IMR-90 (cell line): ENCODE data around the gene FBXL19. TPM values are rescaled to one million over a fixed set of nuclear protein-coding genes. Genes with fewer than 3 reads are reported as not detected.
A peak's percentile ranks its signal among the peaks of the same experiment; 100 is the strongest.

ENCODE experiments used
- ATAC-seq: fragments of 200-7000 bp; cut with Tn5 transposase; 2 replicates; pipeline ENCODE4 v1.9.1; 2020; ENCODE audit warnings: low read depth, mild to moderate bottlenecking, moderate library complexity
- BruUV-seq: library from RNA; stranded (reverse); fragments of 400-500 nt; replicated peaks from 2 replicates; lab custom pipeline; 2021; lab: Mats Ljungman, UMichigan
- CTCF ChIA-PET: fragments of 300-600 bp; formaldehyde crosslinking; extraction: SDS; loops from one replicate; lab custom pipeline; 2021; ENCODE audit warnings: antibody characterized with exemption; lab: Yijun Ruan, JAX
- POLR2A ChIA-PET: fragments of 300-600 bp; sonication (Branson Sonifier 250); formaldehyde crosslinking; loops from one replicate; lab custom pipeline; 2022; ENCODE audit warnings: antibody characterized with exemption; ENCODE audit not compliant: unreplicated experiment; lab: Charles Lee
- DNase-seq: peaks from one replicate; pipeline ENCODE4 v3.0.0; 2013
- H2AFZ ChIP-seq: replicated peaks from 2 replicates; pipeline ENCODE3; 2013; ENCODE audit warnings: low read length, mild to moderate bottlenecking; ENCODE audit not compliant: poor library complexity
- H2AK5ac ChIP-seq: 2 replicates; pipeline ENCODE4 v1.6.1; 2013; ENCODE audit warnings: low read depth, low read length, inconsistent platforms
- H2AK9ac ChIP-seq: replicated peaks from 2 replicates; pipeline ENCODE3; 2013; ENCODE audit warnings: mild to moderate bottlenecking, low read depth, low read length, moderate library complexity; ENCODE audit not compliant: poor library complexity
- H2BK120ac ChIP-seq: 2 replicates; pipeline ENCODE4 v1.6.1; 2013; ENCODE audit warnings: low read depth, low read length, inconsistent platforms
- H2BK15ac ChIP-seq: 3 replicates; pipeline ENCODE4 v1.6.1; 2013; ENCODE audit warnings: low read depth, low read length, inconsistent platforms
- H2BK20ac ChIP-seq: 2 replicates; pipeline ENCODE4 v1.6.1; 2013; ENCODE audit warnings: low read depth, mild to moderate bottlenecking, inconsistent platforms, low read length, moderate library complexity
- H2BK5ac ChIP-seq: 2 replicates; pipeline ENCODE4 v1.6.1; 2013; ENCODE audit warnings: mild to moderate bottlenecking, low read depth, low read length, inconsistent platforms; ENCODE audit not compliant: poor library complexity, severe bottlenecking
- H3K14ac ChIP-seq: replicated peaks from 2 replicates; pipeline ENCODE4 v1.6.1; 2013; ENCODE audit warnings: low read depth, low read length, inconsistent platforms
- H3K18ac ChIP-seq: 2 replicates; pipeline ENCODE4 v1.6.1; 2013; ENCODE audit warnings: low read depth, low read length, control low read depth
- H3K23ac ChIP-seq: 2 replicates; pipeline ENCODE4 v1.6.1; 2013; ENCODE audit warnings: low read depth, low read length, inconsistent platforms
- H3K27ac ChIP-seq: 2 replicates; pipeline ENCODE4 v1.5.1; 2013; ENCODE audit warnings: mild to moderate bottlenecking, control low read depth, low read length; ENCODE audit not compliant: insufficient read depth
- H3K27me3 ChIP-seq: 2 replicates; pipeline ENCODE4 v1.6.1; 2013; ENCODE audit warnings: low read length; ENCODE audit not compliant: control insufficient read depth, insufficient read depth
- H3K36me3 ChIP-seq: 2 replicates; pipeline ENCODE4 v1.6.1; 2013; ENCODE audit warnings: low read length, mixed read lengths; ENCODE audit not compliant: control insufficient read depth, insufficient read depth
- H3K4ac ChIP-seq: 2 replicates; pipeline ENCODE4 v1.6.1; 2013; ENCODE audit warnings: low read depth, low read length, inconsistent platforms
- H3K4me1 ChIP-seq: 2 replicates; pipeline ENCODE4 v1.6.1; 2013; ENCODE audit warnings: low read length, mixed read lengths; ENCODE audit not compliant: control insufficient read depth, insufficient read depth
- H3K4me2 ChIP-seq: 2 replicates; pipeline ENCODE4 v1.6.1; 2013; ENCODE audit warnings: low read depth, mild to moderate bottlenecking, control low read depth, low read length, moderate library complexity
- H3K4me3 ChIP-seq: 2 replicates; pipeline ENCODE4 v1.5.1; 2013; ENCODE audit warnings: low read depth, mild to moderate bottlenecking, control low read depth, low read length, moderate library complexity; ENCODE audit not compliant: insufficient read depth
- H3K56ac ChIP-seq: 2 replicates; pipeline ENCODE4 v1.6.1; 2013; ENCODE audit warnings: low read length, inconsistent platforms; ENCODE audit not compliant: insufficient read depth; ENCODE audit errors: extremely low read depth
- H3K79me1 ChIP-seq, 2 experiments: 2 replicates each; pipeline ENCODE4 v1.6.1; 2013; ENCODE audit warnings: low read length in 2 of 2, inconsistent platforms in 1 of 2, low read depth in 1 of 2
- H3K9ac ChIP-seq: 2 replicates; pipeline ENCODE4 v1.6.1; 2013; ENCODE audit warnings: low read depth, low read length, control low read depth
- H3K9me1 ChIP-seq: 2 replicates; pipeline ENCODE4 v1.6.1; 2013; ENCODE audit warnings: low read length, inconsistent platforms; ENCODE audit not compliant: insufficient read depth
- H3K9me3 ChIP-seq: 2 replicates; pipeline ENCODE4 v1.6.1; 2013; ENCODE audit warnings: low read length; ENCODE audit not compliant: control insufficient read depth, insufficient read depth
- H4K20me1 ChIP-seq: 2 replicates; pipeline ENCODE4 v1.6.1; 2013; ENCODE audit warnings: low read length, inconsistent platforms; ENCODE audit not compliant: insufficient read depth
- H4K5ac ChIP-seq: 2 replicates; pipeline ENCODE4 v1.6.1; 2013; ENCODE audit warnings: mild to moderate bottlenecking, low read depth, low read length, control low read depth
- H4K8ac ChIP-seq, 2 experiments: 2 replicates each; pipeline ENCODE4 v1.6.1; 2013; ENCODE audit warnings: low read depth in 2 of 2, low read length in 2 of 2, control low read depth in 1 of 2, inconsistent platforms in 1 of 2
- H4K91ac ChIP-seq: 2 replicates; pipeline ENCODE4 v1.6.1; 2013; ENCODE audit warnings: low read depth, low read length, inconsistent platforms; ENCODE audit not compliant: insufficient read depth
- BHLHE40 ChIP-seq: fragments of 150-350 bp; IDR thresholded peaks from 2 replicates; pipeline ENCODE4 v1.6.1; 2016; ENCODE audit warnings: mild to moderate bottlenecking, low read depth, low read length
- CEBPB ChIP-seq: IDR thresholded peaks from 2 replicates; pipeline ENCODE4 v1.6.1; 2012; ENCODE audit warnings: low read depth, low read length, improper control_type of control experiment
- MAFK ChIP-seq: IDR thresholded peaks from 2 replicates; pipeline ENCODE4 v1.6.1; 2012; ENCODE audit warnings: low read depth, low read length, improper control_type of control experiment
- MAZ ChIP-seq: IDR thresholded peaks from 2 replicates; pipeline ENCODE4 v1.6.1; 2012; ENCODE audit warnings: low read depth, mild to moderate bottlenecking, low read length, improper control_type of control experiment, moderate library complexity, borderline replicate concordance
- NFE2L2 ChIP-seq: fragments of 150-350 bp; IDR thresholded peaks from 2 replicates; pipeline ENCODE4 v1.6.1; 2016; ENCODE audit warnings: low read depth, mild to moderate bottlenecking, low read length
- POLR2A ChIP-seq: IDR thresholded peaks from 2 replicates; pipeline ENCODE4 v1.6.1; 2012; ENCODE audit warnings: mild to moderate bottlenecking, low read depth, low read length
- RAD21 ChIP-seq: IDR thresholded peaks from 2 replicates; pipeline ENCODE4 v1.6.1; 2012; ENCODE audit warnings: low read length, improper control_type of control experiment
- RCOR1 ChIP-seq: IDR thresholded peaks from 2 replicates; pipeline ENCODE4 v1.6.1; 2012; ENCODE audit warnings: mild to moderate bottlenecking, low read length, improper control_type of control experiment; ENCODE audit not compliant: insufficient replicate concordance
- RFX5 ChIP-seq: IDR thresholded peaks from 2 replicates; pipeline ENCODE4 v1.8.0; 2012; ENCODE audit warnings: low read depth, mild to moderate bottlenecking, low read length, moderate library complexity
- SMC3 ChIP-seq: fragments of 150-350 bp; IDR thresholded peaks from 2 replicates; pipeline ENCODE4 v1.6.1; 2016; ENCODE audit warnings: low read depth, mild to moderate bottlenecking, antibody characterized with exemption, low read length, moderate library complexity
- WGBS, 2 experiments: methylation state at CpG; one replicate each; pipeline versions ENCODE4 v1.1.5 to v1.1.7; 2013; ENCODE audit warnings: missing lambda C conversion rate in 2 of 2; ENCODE audit not compliant: insufficient read length in 1 of 2; ENCODE audit errors: extremely low coverage in 2 of 2; 5-methylcytosine and 5-hydroxymethylcytosine counted together
- dilution Hi-C: fragments of 300-500 bp; cut with HindIII; formaldehyde crosslinking; loops from one replicate; pipeline ENCODE4 v1.14.3; 2018; ENCODE audit warnings: low sequenced_read_pairs; ENCODE audit not compliant: unreplicated experiment
- in situ Hi-C: fragments of 300-500 bp; cut with MboI; formaldehyde crosslinking; loops from 3 replicates; pipeline ENCODE4 v1.14.3; 2019; ENCODE audit warnings: low sequenced_read_pairs, inconsistent platforms, mixed read lengths
- intact Hi-C: fragments of 100-400 bp; cut with micrococcal nuclease; formaldehyde crosslinking; loops from 2 replicates; pipeline ENCODE4 v1.10.0; 2022
- polyA plus RNA-seq, 3 experiments: library from polyadenylated mRNA; depleted of rRNA; stranded (reverse); fragments of >200 nt; gene quantifications; 2 replicates each; pipeline ENCODE4 v1.2.3, GENCODE V29; 2012; ENCODE audit warnings: low replicate concordance in 1 of 3
- total RNA-seq: library from RNA; depleted of rRNA; stranded (reverse); fragments of >200 nt; gene quantifications from 2 replicates; pipeline ENCODE4 v1.2.3, GENCODE V29; 2012
- TF ChIP-seq, protein P1 (sequence below): fragments of 150-350 bp; IDR thresholded peaks from 2 replicates; pipeline ENCODE4 v1.6.1; 2016; ENCODE audit warnings: low read depth, mild to moderate bottlenecking, low read length, moderate library complexity, borderline replicate concordance
- TF ChIP-seq, protein P2 (sequence below): fragments of 150-350 bp; IDR thresholded peaks from 2 replicates; pipeline ENCODE4 v1.6.1; 2017; ENCODE audit warnings: mild to moderate bottlenecking, antibody characterized with exemption, low read length, low read depth
- TF ChIP-seq, protein P3 (sequence below): conservative IDR thresholded peaks from 2 replicates; pipeline ENCODE4 v1.5.1; 2012; ENCODE audit warnings: mild to moderate bottlenecking, low read depth, low read length, improper control_type of control experiment

The FBXL19 gene
- total and polyA plus RNA-seq, 2 of the 4 experiments (the other 2 are of a cell fraction), result 5.0 to 13.8 TPM

DNA sequence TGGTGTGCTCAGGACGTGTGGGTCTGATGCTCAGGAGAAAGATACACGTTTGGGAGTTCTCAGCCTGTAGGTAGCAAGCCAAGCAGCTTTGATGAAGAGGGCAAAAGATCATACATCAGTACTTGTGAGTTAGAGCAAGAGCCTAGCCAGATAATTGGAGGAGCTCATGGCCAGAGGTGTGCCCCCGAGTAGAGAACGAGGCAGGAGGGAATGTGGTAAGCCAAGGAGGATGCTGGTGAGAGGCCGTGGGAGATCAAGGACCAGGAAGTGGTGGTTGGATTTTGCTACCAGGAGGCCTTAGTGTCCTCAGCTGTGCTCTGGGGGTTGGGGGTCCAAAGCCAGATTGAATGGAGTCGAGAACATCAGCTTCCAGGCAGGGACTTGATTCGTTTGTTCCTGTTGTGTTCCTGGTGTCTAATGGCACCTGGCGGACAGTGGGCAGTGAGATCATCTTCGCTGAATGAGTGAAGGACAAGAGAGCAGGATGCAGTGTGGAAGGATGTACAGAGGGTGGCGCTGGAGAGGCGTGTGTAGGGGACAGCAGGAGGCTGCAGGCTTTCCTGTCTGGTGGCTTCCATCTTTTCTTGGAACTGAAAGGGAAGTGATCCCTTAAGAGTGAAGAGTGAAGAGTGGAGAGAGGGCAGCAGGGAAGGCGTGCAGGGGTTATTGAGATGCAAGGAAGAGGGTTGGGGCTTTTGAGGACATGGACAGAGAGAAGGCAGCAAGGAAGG, 11.6 kb downstream of the FBXL19 start:
- Histone ChIP-seq H3K9me3 (no peaks in the 10 kb centered on the region), H2AK5ac (no peak overlapping the region), H2BK120ac (no peak overlapping the region), H3K9ac (no peak overlapping the region), H3K23ac (no peak overlapping the region), H4K91ac (no peak overlapping the region), H3K79me1 (peaks cover 10 to 27% of the 10 kb centered on the region in 2 experiments), H3K27me3 (no peaks in the 10 kb centered on the region), H3K9me1 (peaks cover 5% of the 10 kb centered on the region; the same call in 1 of the 2 replicates), H2BK15ac (no peak overlapping the region), H3K4me1 (no peaks in the 10 kb centered on the region; the same call in 1 of the 2 replicates), H2BK5ac (no peak overlapping the region), H3K36me3 (peaks cover 49% of the 10 kb centered on the region), H3K4me3 (no peak overlapping the region), H3K14ac (no peak overlapping the region), H2AFZ (no peak overlapping the region), H2AK9ac (peak overlapping the region; percentile 81), H4K20me1 (peaks cover 8% of the 10 kb centered on the region), H4K5ac (no peak overlapping the region), H3K4me2 (no peak overlapping the region), H3K18ac (no peak overlapping the region), H4K8ac (no peak overlapping the region), H3K27ac (no peak overlapping the region), H3K56ac (no peak overlapping the region), H3K4ac (no peak overlapping the region), H2BK20ac (no peak overlapping the region)
- peak; percentile 55 for DNase-seq
- ChIA-PET CTCF (interaction anchor here (0.7 kb wide), 1 partner anchor 9 kb away, joined by 3 read pairs; no protein-coding TSS in a partner anchor), POLR2A (no interaction called here)
- ATAC-seq, result peak; percentile 81
- no TSS peak for BruUV-seq
- 71% methylated on average over 9 of the region's 12 CpGs; no CpG with 5 or more reads in 1 of the 2 experiments for WGBS, 2 experiments
- intact Hi-C loops (no loop called here), dilution Hi-C loops (no loop called here), in situ Hi-C loops (no loop called here)
- TF ChIP-seq RFX5, result no peak
- no peak for TF ChIP-seq MAZ
- TF ChIP-seq RCOR1, result no peak
- TF ChIP-seq RAD21, result peak; percentile 54
- no peak for TF ChIP-seq CEBPB
- TF ChIP-seq BHLHE40, result no peak
- no peak for TF ChIP-seq NFE2L2
- TF ChIP-seq, protein P1, sequence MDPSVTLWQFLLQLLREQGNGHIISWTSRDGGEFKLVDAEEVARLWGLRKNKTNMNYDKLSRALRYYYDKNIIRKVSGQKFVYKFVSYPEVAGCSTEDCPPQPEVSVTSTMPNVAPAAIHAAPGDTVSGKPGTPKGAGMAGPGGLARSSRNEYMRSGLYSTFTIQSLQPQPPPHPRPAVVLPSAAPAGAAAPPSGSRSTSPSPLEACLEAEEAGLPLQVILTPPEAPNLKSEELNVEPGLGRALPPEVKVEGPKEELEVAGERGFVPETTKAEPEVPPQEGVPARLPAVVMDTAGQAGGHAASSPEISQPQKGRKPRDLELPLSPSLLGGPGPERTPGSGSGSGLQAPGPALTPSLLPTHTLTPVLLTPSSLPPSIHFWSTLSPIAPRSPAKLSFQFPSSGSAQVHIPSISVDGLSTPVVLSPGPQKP, result no peak
- TF ChIP-seq, protein P2, sequence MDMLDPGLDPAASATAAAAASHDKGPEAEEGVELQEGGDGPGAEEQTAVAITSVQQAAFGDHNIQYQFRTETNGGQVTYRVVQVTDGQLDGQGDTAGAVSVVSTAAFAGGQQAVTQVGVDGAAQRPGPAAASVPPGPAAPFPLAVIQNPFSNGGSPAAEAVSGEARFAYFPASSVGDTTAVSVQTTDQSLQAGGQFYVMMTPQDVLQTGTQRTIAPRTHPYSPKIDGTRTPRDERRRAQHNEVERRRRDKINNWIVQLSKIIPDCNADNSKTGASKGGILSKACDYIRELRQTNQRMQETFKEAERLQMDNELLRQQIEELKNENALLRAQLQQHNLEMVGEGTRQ, result no peak
- TF ChIP-seq, protein P3, sequence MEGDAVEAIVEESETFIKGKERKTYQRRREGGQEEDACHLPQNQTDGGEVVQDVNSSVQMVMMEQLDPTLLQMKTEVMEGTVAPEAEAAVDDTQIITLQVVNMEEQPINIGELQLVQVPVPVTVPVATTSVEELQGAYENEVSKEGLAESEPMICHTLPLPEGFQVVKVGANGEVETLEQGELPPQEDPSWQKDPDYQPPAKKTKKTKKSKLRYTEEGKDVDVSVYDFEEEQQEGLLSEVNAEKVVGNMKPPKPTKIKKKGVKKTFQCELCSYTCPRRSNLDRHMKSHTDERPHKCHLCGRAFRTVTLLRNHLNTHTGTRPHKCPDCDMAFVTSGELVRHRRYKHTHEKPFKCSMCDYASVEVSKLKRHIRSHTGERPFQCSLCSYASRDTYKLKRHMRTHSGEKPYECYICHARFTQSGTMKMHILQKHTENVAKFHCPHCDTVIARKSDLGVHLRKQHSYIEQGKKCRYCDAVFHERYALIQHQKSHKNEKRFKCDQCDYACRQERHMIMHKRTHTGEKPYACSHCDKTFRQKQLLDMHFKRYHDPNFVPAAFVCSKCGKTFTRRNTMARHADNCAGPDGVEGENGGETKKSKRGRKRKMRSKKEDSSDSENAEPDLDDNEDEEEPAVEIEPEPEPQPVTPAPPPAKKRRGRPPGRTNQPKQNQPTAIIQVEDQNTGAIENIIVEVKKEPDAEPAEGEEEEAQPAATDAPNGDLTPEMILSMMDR, result peak; percentile 56
- TF ChIP-seq SMC3, result peak; percentile 52
- TF ChIP-seq POLR2A, result no peak
- TF ChIP-seq MAFK, result no peak
